Measurements from ENCODE around the gene ANO1.

DNA sequence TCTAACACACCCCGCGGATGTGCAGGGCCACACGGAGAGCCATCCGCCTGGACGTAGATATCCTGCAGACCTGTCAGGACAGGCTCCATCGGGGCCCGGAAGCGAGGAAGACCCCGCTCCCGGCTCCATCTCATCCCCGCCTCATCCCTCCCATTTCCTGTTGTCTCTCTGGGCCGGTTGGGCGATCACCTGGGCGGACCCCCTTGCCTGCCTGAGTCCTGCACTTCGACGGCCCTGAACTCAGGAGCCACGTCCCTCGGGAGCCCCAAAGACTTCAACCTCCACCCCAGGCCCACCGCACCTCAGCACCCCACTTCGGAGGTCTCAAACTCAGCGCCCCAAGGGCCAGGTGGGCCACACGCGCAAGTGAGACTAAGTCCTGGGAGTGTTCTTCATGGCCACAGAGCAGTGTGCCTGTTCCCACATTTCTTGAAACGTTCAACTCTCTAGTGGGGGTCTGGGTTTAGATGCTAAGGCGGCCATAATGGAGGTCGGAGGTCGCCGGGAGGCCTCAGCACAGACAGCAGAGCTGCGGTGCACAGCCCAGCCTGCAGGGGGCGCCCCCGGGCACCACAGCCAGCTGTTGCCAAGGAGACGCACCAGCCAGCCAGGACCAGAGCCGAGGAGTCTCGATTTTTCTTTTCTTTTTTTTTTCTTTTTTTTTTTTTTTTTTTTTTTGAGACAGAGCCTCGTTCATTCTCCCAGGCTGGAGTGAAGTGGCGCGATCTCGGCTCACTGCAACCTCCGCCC is 99.0 kb downstream of the ANO1 start:
- TF ChIP-seq EZH2phosphoT487 (conservative IDR thresholded peaks at IDR 0.05; ENCODE audit: low read length) (no peak), CTCF (IDR thresholded peaks at IDR 0.05; ENCODE audit: insufficient read depth, low read length, poor library complexity, severe bottlenecking) (peak; percentile 49)

All from SU-DHL-6 (cell line).